ENCODE measurements around the gene RHOU. TPM values are rescaled to one million over a fixed set of nuclear protein-coding genes. Genes with fewer than 3 reads are reported as not detected.

The RHOU gene
- total and polyA plus RNA-seq, 2 donors (not counting 3 experiments of a cell fraction or from before 2014, with no cell fraction given): 0.04 to 0.40 TPM

- DNase-seq (ENCODE audit: low read depth, low spot score): no peak
- no TSS peak for BruUV-seq (replicated peaks)
- Histone ChIP-seq H3K4me3 (replicated peaks in 1 of 3; ENCODE audit: insufficient read depth in 1 of 3, low read depth in 1 of 3, low read length in 3 of 3) (no peak overlapping the region), H3K9me3 (replicated peaks; ENCODE audit: control insufficient read depth, insufficient read depth, low read length) (no peaks in the 10 kb centered on the region), H3K4me2 (ENCODE audit: insufficient read depth, low read length) (no peak overlapping the region), H3K36me3 (ENCODE audit: control insufficient read depth in 2 of 2, extremely low read depth in 1 of 2, insufficient read depth in 2 of 2, low read length in 2 of 2) (no peaks in the 10 kb centered on the region), H3K79me2 (ENCODE audit: control insufficient read depth, insufficient read depth, low read length) (no peaks in the 10 kb centered on the region), H3K27me3 (ENCODE audit: control insufficient read depth in 2 of 2, insufficient read depth in 2 of 2, low read length in 2 of 2) (no peaks in the 10 kb centered on the region), H3K9me1 (replicated peaks; ENCODE audit: control insufficient read depth, extremely low read depth, insufficient read depth, low read length) (no peaks in the 10 kb centered on the region), H4K20me1 (replicated peaks; ENCODE audit: control insufficient read depth, extremely low read depth, insufficient read depth, low read length) (no peaks in the 10 kb centered on the region), H3K9ac (replicated peaks; ENCODE audit: extremely low read depth, insufficient read depth, low read length) (no peak overlapping the region), H3K4me1 (ENCODE audit: control insufficient read depth, extremely low read depth, insufficient read depth, low read length) (no peaks in the 10 kb centered on the region), H2AFZ (ENCODE audit: low read depth, low read length) (no peak overlapping the region), H3K27ac (ENCODE audit: insufficient read depth, low read depth, low read length) (no peak overlapping the region)
- dilution Hi-C loops (cut with MboI; ENCODE audit: extremely low pct_ligation_motif_present, low sequenced_read_pairs): no loop called here
- POLR2A ChIA-PET: no interaction called here
- TF ChIP-seq GATA2 (IDR thresholded peaks at IDR 0.05; ENCODE audit: insufficient read depth, insufficient read length, low read depth, low read length) (no peak), FOS (IDR thresholded peaks at IDR 0.05; ENCODE audit: borderline replicate concordance, insufficient read depth, low read length) (no peak), MAX (IDR thresholded peaks at IDR 0.05; ENCODE audit: insufficient read depth, insufficient read length) (no peak), JUN (IDR thresholded peaks at IDR 0.05; ENCODE audit: borderline replicate concordance, insufficient read depth, insufficient read length, low read depth) (no peak), EZH2 (IDR thresholded peaks at IDR 0.05; ENCODE audit: borderline replicate concordance, low read depth, low read length, severe bottlenecking) (no peak), MYC (IDR thresholded peaks at IDR 0.05; ENCODE audit: low read depth, low read length) (no peak), CTCF (IDR thresholded peaks at IDR 0.05; ENCODE audit: extremely low read depth in 1 of 2, insufficient read depth in 1 of 2, low read depth in 1 of 2, low read length in 2 of 2) (no peak), POLR2AphosphoS5 (IDR thresholded peaks at IDR 0.05; ENCODE audit: insufficient read depth, low read depth, low read length) (no peak), POLR2A (IDR thresholded peaks at IDR 0.05; ENCODE audit: low read depth, low read length) (no peak)
- FAIRE-seq: no peak
- intact Hi-C loops (cut with micrococcal nuclease): no loop called here
- CTCF ChIA-PET: no interaction called here
These were observed 51.3 kb downstream of the RHOU start for GRCh38 chr1:228786361-228787129.

Measured in endothelial cell of umbilical vein (primary cell).